K562 (cell line): Measurements from ENCODE around the gene BTBD1. TPM values are rescaled to one million over a fixed set of nuclear protein-coding genes. Genes with fewer than 3 reads are reported as not detected.

Source experiments
- CCAR2 ChIP-seq: fragments of 200-400 bp; formaldehyde crosslinking; IDR thresholded peaks from 2 replicates; pipeline ENCODE4 v1.6.1; 2017; ENCODE audit warnings: mild to moderate bottlenecking, low read depth, low read length
- DMBX1 ChIP-seq: fragments of 250-450 bp; sonication (Bioruptor Pico); IDR thresholded peaks from 2 replicates; pipeline ENCODE4 v1.8.0; 2022; ENCODE audit warnings: inconsistent platforms, mild to moderate bottlenecking, moderate library complexity, borderline replicate concordance
- ETV5 ChIP-seq: sonication (generic); formaldehyde crosslinking; IDR thresholded peaks from 2 replicates; pipeline ENCODE4 v1.4.0; 2020; ENCODE audit warnings: low read depth, mild to moderate bottlenecking, missing genetic modification reagents
- FOXJ2 ChIP-seq: fragments of 200-800 bp; sonication (Bioruptor generic); IDR thresholded peaks from 2 replicates; pipeline ENCODE4 v1.6.1; 2016; ENCODE audit warnings: missing genetic modification characterization, missing compliant biosample characterization
- HMBOX1 ChIP-seq: sonication (generic); IDR thresholded peaks from 2 replicates; pipeline ENCODE4 v1.6.1; 2016
- KHSRP ChIP-seq: fragments of 450-650 bp; IDR thresholded peaks from 2 replicates; pipeline ENCODE4 v1.6.1; 2017
- MAZ ChIP-seq, 2 experiments: fragments of 450-650 bp in 1 of 2; sonication (generic) in 1 of 2; formaldehyde crosslinking; IDR thresholded peaks in 1 of 2; conservative IDR thresholded peaks in 1 of 2; 2 replicates each; pipeline versions ENCODE4 v1.4.0 to v1.5.0; 2020; ENCODE audit warnings: mild to moderate bottlenecking in 1 of 2, missing genetic modification reagents in 1 of 2
- MEIS2 ChIP-seq: fragments of 450-650 bp; IDR thresholded peaks from 2 replicates; pipeline ENCODE4 v1.6.1; 2014; ENCODE audit warnings: mild to moderate bottlenecking; ENCODE audit not compliant: partially characterized antibody
- PHTF2 ChIP-seq: fragments of 250-450 bp; sonication (Bioruptor Pico); IDR thresholded peaks from 2 replicates; pipeline ENCODE4 v1.5.0; 2021; ENCODE audit warnings: mild to moderate bottlenecking
- PRPF4 ChIP-seq: fragments of 200-400 bp; formaldehyde crosslinking; IDR thresholded peaks from one replicate; pipeline ENCODE4 v1.6.1; 2017; ENCODE audit warnings: low read length, low read depth, mild to moderate bottlenecking; ENCODE audit not compliant: insufficient read depth, poor library complexity, severe bottlenecking
- REST ChIP-seq, 2 experiments: fragments of 450-650 bp; formaldehyde crosslinking in 1 of 2; IDR thresholded peaks; 2 replicates each; pipeline versions ENCODE4 v1.4.0 to v1.6.1; 2014 to 2020; ENCODE audit warnings: mild to moderate bottlenecking in 2 of 2, borderline replicate concordance in 1 of 2, low read depth in 1 of 2
- RNF2 ChIP-seq: sonication (generic); IDR thresholded peaks from 2 replicates; pipeline ENCODE4 v1.6.1; 2016
- U2AF2 ChIP-seq: fragments of 200-400 bp; formaldehyde crosslinking; optimal IDR thresholded peaks from 2 replicates; pipeline ENCODE3; 2017; ENCODE audit warnings: low read depth, mild to moderate bottlenecking, low read length
- ZFX ChIP-seq: sonication (generic); formaldehyde crosslinking; IDR thresholded peaks from 2 replicates; pipeline ENCODE4 v1.8.0; 2022; ENCODE audit warnings: mild to moderate bottlenecking, missing genetic modification reagents, moderate library complexity
- ZNF431 ChIP-seq: sonication (generic); formaldehyde crosslinking; IDR thresholded peaks from 2 replicates; pipeline ENCODE4 v1.8.0; 2022; ENCODE audit warnings: mild to moderate bottlenecking, missing genetic modification reagents
- ZNF507 ChIP-seq: conservative IDR thresholded peaks from 2 replicates; pipeline ENCODE4 v1.6.1; 2017; ENCODE audit warnings: missing genetic modification characterization, missing compliant biosample characterization
- ZNF764 ChIP-seq: fragments of 250-450 bp; sonication (Bioruptor Pico); IDR thresholded peaks from 2 replicates; pipeline ENCODE4 v1.4.0; 2020; ENCODE audit warnings: low read depth, mild to moderate bottlenecking, moderate library complexity
- polyA plus RNA-seq, 8 experiments: library from polyadenylated mRNA; depleted of rRNA in 4 of 8; stranded (reverse) in 5 of 8; unstranded in 3 of 8; fragments of >200 nt; fragmentation: Nextera tagmentation in 2 of 8; fragmentation: Illumina TruSeq in 1 of 8; extraction: Ambion mirVana in 2 of 8; extraction: Trizol in 1 of 8; gene quantifications; 2 replicates each; pipeline versions ENCODE4 v1.2.1 to v1.2.3, GENCODE V29; 2011 to 2014; ENCODE audit warnings: inconsistent platforms in 1 of 8, missing spikeins in 1 of 8
- total RNA-seq, 7 experiments: library from RNA; depleted of rRNA in 6 of 7; stranded (reverse); fragments of >200 nt in 6 of 7; fragmentation: Illumina TruSeq in 2 of 7; extraction: Trizol in 2 of 7; gene quantifications; 2 replicates each; pipeline versions ENCODE4 v1.2.1 to v1.2.3, GENCODE V29; 2011 to 2021; ENCODE audit warnings: low replicate concordance in 1 of 7
- TF ChIP-seq, protein P1 (sequence below): sonication (generic); formaldehyde crosslinking; IDR thresholded peaks from 2 replicates; pipeline ENCODE4 v1.8.1; 2023; ENCODE audit warnings: mild to moderate bottlenecking, missing genetic modification reagents

Gene BTBD1
- total and polyA plus RNA-seq, 9 of the 15 experiments (the other 6 are each of a cell fraction or from before 2014, with no cell fraction given) = 19.4 to 106 (median 90.4) TPM

DNA sequence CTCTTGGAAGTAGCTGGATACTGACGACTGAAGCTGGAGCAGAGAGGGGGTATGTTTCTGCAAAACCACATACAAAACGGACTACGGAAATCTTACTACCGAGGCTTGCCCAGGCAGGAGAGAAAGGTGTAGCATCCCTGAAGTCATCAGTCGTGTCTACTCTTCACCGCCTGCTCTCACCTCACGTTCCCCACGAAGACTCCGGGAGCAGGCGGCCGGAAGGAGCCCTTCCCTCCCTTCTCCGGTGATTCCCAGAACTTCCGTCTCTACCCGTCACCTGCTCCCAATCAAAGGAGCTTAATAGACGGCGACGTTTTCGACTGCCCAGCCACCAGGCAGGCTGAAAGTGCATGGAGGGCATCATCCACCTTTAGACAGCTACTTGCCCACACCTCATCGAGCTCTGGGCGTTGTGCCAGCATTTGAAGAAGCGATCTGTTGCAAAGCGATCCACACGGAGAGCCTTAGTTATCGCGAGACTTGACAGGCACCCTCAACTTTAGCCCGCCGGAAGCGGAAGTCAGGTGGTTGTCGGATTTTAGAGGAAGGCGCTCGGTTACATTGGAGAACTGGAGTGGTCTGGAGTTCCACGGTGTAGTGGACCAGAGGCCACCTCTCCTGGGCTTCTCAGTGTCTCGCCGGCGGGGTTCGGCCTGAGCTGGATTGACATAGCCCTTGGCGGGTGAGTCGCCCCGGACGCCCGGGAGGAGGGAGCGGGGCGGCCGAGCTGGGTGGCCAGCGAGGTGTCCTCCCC is 81.2 kb downstream of the BTBD1 start, which contains the start of gene RAMAC (continued):
- TF ChIP-seq HMBOX1 (peak; percentile 35; the same call in 1 of the 2 replicates), KHSRP (no peak), DMBX1 (CRISPR knock-in tag) (peak; percentile 52; the same call in 1 of the 2 replicates), RNF2 (no peak; the same call in 1 of the 2 replicates), MEIS2 (no peak), ZFX (no peak), U2AF2 (no peak), REST (IDR thresholded peaks at IDR 0.05; ENCODE audit: borderline replicate concordance) (0 out of 2 replicates have a peak, but pooled peaks have one; percentile 17), REST (CRISPR knock-in tag; IDR thresholded peaks at IDR 0.05; ENCODE audit: low read depth) (0 out of 2 replicates have a peak, but pooled peaks have one; percentile 18), PHTF2 (no peak), MAZ (CRISPR knock-in tag; conservative IDR thresholded peaks at IDR 0.05 in 1 of 2, IDR thresholded peaks at IDR 0.05 in 1 of 2) (0 out of 4 replicates have a peak, but pooled peaks of 1 of the 2 experiments have one; percentile 10), CCAR2 (no peak), FOXJ2 (tag) (no peak), ZNF507 (tag) (no peak), ETV5 (CRISPR knock-in tag) (no peak), ZNF764 (CRISPR knock-in tag) (no peak), ZNF431 (CRISPR knock-in tag) (no peak; the same call in 1 of the 2 replicates), PRPF4 (no peak)
- TF ChIP-seq, protein P1, sequence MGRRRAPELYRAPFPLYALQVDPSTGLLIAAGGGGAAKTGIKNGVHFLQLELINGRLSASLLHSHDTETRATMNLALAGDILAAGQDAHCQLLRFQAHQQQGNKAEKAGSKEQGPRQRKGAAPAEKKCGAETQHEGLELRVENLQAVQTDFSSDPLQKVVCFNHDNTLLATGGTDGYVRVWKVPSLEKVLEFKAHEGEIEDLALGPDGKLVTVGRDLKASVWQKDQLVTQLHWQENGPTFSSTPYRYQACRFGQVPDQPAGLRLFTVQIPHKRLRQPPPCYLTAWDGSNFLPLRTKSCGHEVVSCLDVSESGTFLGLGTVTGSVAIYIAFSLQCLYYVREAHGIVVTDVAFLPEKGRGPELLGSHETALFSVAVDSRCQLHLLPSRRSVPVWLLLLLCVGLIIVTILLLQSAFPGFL (CRISPR knock-in tag) = no peak
